Measurements from ENCODE around the gene FBXW7. TPM values are rescaled to one million over a fixed set of nuclear protein-coding genes. Genes with fewer than 3 reads are reported as not detected.

Gene FBXW7
- total and polyA plus RNA-seq, 2 of the 13 experiments (the other 11 are each of a cell fraction or from before 2014, with no cell fraction given): 5.0 to 40.9 TPM

DNA sequence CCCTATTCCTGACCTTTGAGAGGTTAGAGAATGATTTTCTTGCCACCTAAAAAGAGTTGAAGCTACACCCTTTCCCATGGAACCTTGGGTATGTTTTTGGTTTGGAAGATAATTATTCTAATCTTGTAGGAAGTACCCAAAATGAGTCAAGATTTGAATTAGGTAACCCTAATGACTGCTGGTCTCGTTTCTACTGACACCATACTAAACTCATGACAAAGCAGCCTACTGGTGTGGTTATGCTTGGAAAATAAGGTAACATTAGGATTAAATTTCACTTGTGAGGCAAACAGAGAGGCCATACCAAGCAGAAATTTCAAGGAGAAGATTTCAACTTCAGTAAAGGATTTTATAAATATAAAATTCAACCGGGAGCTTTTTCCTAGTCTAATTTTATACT lies 107.9 kb downstream of the FBXW7 start:
- TF ChIP-seq KDM3A (CRISPR knock-in tag; IDR thresholded peaks at IDR 0.05; ENCODE audit: low read depth): no peak
- no peak for TF ChIP-seq ZNF816 (CRISPR knock-in tag; IDR thresholded peaks at IDR 0.05; ENCODE audit: borderline replicate concordance)
- no peak for TF ChIP-seq ZBTB7B (CRISPR knock-in tag; IDR thresholded peaks at IDR 0.05)
- no peak for TF ChIP-seq REPIN1 (CRISPR knock-in tag; IDR thresholded peaks at IDR 0.05; ENCODE audit: borderline replicate concordance, low read depth)
- no peak for TF ChIP-seq SPEN (CRISPR knock-in tag; IDR thresholded peaks at IDR 0.05; ENCODE audit: low read depth)
- ATAC-seq (no peak), FAIRE-seq (no peak), DNase-seq (ENCODE audit: low spot score) (no peak)
- Histone ChIP-seq H3K79me2 (ENCODE audit: insufficient read depth, low read length) (peaks cover 3% of the 10 kb centered on the region), H4K20me1 (ENCODE audit: insufficient read depth, low read length) (no peaks in the 10 kb centered on the region; the same call in 1 of the 2 replicates), H3K27me3 (ENCODE audit: control insufficient read depth in 1 of 2, insufficient read depth in 2 of 2, low read length in 2 of 2) (no peaks in the 10 kb centered on the region), H2AFZ (ENCODE audit: low read length) (no peak overlapping the region), H3K4me1 (ENCODE audit: insufficient read depth, low read length) (peaks cover 47% of the 10 kb centered on the region), H3K4me3 (replicated peaks in 1 of 3; ENCODE audit: insufficient read depth in 1 of 3, low read depth in 2 of 3, low read length in 3 of 3) (no peak overlapping the region), H3K36me3 (replicated peaks in 1 of 2; ENCODE audit: control insufficient read depth in 1 of 2, insufficient read depth in 2 of 2, low read length in 2 of 2) (no peaks in the 10 kb centered on the region; a peak in 1 of 5 replicates), H3K4me2 (ENCODE audit: low read depth, low read length) (no peak overlapping the region), H3K27ac (ENCODE audit: extremely low read length, insufficient read depth, low read length) (no peak overlapping the region), H3K9ac (ENCODE audit: insufficient read depth, low read depth, low read length) (no peak overlapping the region), H3K9me3 (ENCODE audit: low read length) (no peaks in the 10 kb centered on the region)
- BruUV-seq (replicated peaks): no TSS peak
- intact Hi-C loops (cut with micrococcal nuclease; ENCODE audit: unreplicated experiment): no loop called here
- WGBS (ENCODE audit: low lambda C conversion rate): 93% methylated on average over 2 of the region's 2 CpGs
- ChIA-PET POLR2A (no interaction called here), CTCF (ENCODE audit: low intra/inter-chr PET ratio, low total read pairs) (no interaction called here)
- in situ Hi-C loops (cut with HindIII; ENCODE audit: extremely low pct_ligation_motif_present, low pct_unique_long_range_greater_than_20kb): no loop called here

DNA sequence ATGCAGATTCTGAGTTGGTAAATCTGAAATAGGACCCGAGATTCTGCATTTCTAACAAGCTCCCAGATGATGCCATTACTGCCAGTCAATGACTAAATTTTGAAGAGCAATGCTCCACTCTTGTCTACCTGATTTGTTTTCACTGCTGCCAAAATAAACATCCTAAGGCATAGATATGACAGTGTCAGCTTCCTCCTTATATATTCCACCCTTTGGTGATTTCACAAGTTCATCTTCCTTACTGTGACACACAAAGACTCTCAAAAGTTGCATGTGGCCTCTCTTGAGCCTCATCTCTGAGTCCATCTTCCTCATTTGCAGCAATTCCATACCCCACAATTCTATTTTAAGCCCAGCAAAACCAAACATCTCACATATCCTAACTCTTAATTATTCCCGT lies 110.9 kb downstream of the FBXW7 start:
- intact Hi-C loops (cut with micrococcal nuclease; ENCODE audit: unreplicated experiment) (no loop called here), in situ Hi-C loops (cut with HindIII; ENCODE audit: extremely low pct_ligation_motif_present, low pct_unique_long_range_greater_than_20kb) (no loop called here)
- H3K9me3 ChIP-seq (ENCODE audit: low read length): no peaks in the 10 kb centered on the region
- WGBS (ENCODE audit: low lambda C conversion rate): 97% methylated on average over 2 of the region's 2 CpGs
- no peaks in the 10 kb centered on the region for H3K27me3 ChIP-seq (ENCODE audit: control insufficient read depth in 1 of 2, insufficient read depth in 2 of 2, low read length in 2 of 2)
- DNase-seq (ENCODE audit: low spot score) (no peak), ATAC-seq (no peak), FAIRE-seq (no peak)
- peaks cover 6% of the 10 kb centered on the region for H3K79me2 ChIP-seq (ENCODE audit: insufficient read depth, low read length)
- CTCF ChIA-PET (ENCODE audit: low intra/inter-chr PET ratio, low total read pairs): no interaction called here
- no peak overlapping the region for H3K4me3 ChIP-seq (replicated peaks in 1 of 3; ENCODE audit: insufficient read depth in 1 of 3, low read depth in 2 of 3, low read length in 3 of 3)
- POLR2A ChIA-PET: no interaction called here
- no peaks in the 10 kb centered on the region; a peak in 1 of 5 replicates for H3K36me3 ChIP-seq (replicated peaks in 1 of 2; ENCODE audit: control insufficient read depth in 1 of 2, insufficient read depth in 2 of 2, low read length in 2 of 2)
- H3K4me1 ChIP-seq (ENCODE audit: insufficient read depth, low read length): peaks cover 29% of the 10 kb centered on the region
- no peaks in the 10 kb centered on the region; the same call in 1 of the 2 replicates for H4K20me1 ChIP-seq (ENCODE audit: insufficient read depth, low read length)
- H2AFZ ChIP-seq (ENCODE audit: low read length): no peak overlapping the region
- no peak overlapping the region for H3K27ac ChIP-seq (ENCODE audit: extremely low read length, insufficient read depth, low read length)
- no TSS peak for BruUV-seq (replicated peaks)
- no peak overlapping the region for H3K4me2 ChIP-seq (ENCODE audit: low read depth, low read length)
- H3K9ac ChIP-seq (ENCODE audit: insufficient read depth, low read depth, low read length): no peak overlapping the region
- no peak for TF ChIP-seq ZSCAN29 (CRISPR knock-in tag; conservative IDR thresholded peaks at IDR 0.05)
- no peak for TF ChIP-seq ZNF235 (CRISPR knock-in tag; IDR thresholded peaks at IDR 0.05; ENCODE audit: borderline replicate concordance)
- TF ChIP-seq ATRX (CRISPR knock-in tag; IDR thresholded peaks at IDR 0.05; ENCODE audit: borderline replicate concordance): no peak
- TF ChIP-seq SMAD3 (CRISPR knock-in tag; IDR thresholded peaks at IDR 0.05): no peak
- no peak for TF ChIP-seq SRF (IDR thresholded peaks at IDR 0.05; ENCODE audit: low read depth, low read length)
- TF ChIP-seq ZEB1 (IDR thresholded peaks at IDR 0.05; ENCODE audit: insufficient replicate concordance, low read depth): no peak
- TF ChIP-seq, protein P1, sequence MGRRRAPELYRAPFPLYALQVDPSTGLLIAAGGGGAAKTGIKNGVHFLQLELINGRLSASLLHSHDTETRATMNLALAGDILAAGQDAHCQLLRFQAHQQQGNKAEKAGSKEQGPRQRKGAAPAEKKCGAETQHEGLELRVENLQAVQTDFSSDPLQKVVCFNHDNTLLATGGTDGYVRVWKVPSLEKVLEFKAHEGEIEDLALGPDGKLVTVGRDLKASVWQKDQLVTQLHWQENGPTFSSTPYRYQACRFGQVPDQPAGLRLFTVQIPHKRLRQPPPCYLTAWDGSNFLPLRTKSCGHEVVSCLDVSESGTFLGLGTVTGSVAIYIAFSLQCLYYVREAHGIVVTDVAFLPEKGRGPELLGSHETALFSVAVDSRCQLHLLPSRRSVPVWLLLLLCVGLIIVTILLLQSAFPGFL (CRISPR knock-in tag; IDR thresholded peaks at IDR 0.05): no peak
- TF ChIP-seq, protein P2, sequence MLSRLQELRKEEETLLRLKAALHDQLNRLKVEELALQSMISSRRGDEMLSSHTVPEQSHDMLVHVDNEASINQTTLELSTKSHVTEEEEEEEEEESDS (CRISPR knock-in tag; IDR thresholded peaks at IDR 0.05; ENCODE audit: borderline replicate concordance): no peak
- no peak for TF ChIP-seq ATF5 (CRISPR knock-in tag; IDR thresholded peaks at IDR 0.05; ENCODE audit: low read depth)
- no peak for TF ChIP-seq ZNF12 (CRISPR knock-in tag; IDR thresholded peaks at IDR 0.05)
- no peak for TF ChIP-seq ZKSCAN1 (IDR thresholded peaks at IDR 0.05; ENCODE audit: low read length)
- no peak for TF ChIP-seq ZSCAN31 (CRISPR knock-in tag; IDR thresholded peaks at IDR 0.05; ENCODE audit: low read depth)
- TF ChIP-seq MATR3 (CRISPR knock-in tag; IDR thresholded peaks at IDR 0.05): no peak

Measured in HepG2 (cell line).